HepG2 (cell line): ENCODE data around the gene TULP4. TPM values are rescaled to one million over a fixed set of nuclear protein-coding genes. Genes with fewer than 3 reads are reported as not detected.

Source experiments
- BCL3 ChIP-seq: sonication (generic); formaldehyde crosslinking; IDR thresholded peaks from 2 replicates; pipeline ENCODE4 v1.5.1; 2020; ENCODE audit warnings: mild to moderate bottlenecking, missing genetic modification reagents, moderate library complexity
- EZH2 ChIP-seq: conservative IDR thresholded peaks from 2 replicates; pipeline ENCODE4 v1.6.1; 2012; ENCODE audit warnings: mild to moderate bottlenecking, low read depth, low read length, moderate library complexity
- GATA4 ChIP-seq: sonication (generic); IDR thresholded peaks from 2 replicates; pipeline ENCODE4 v1.6.1; 2016; ENCODE audit warnings: antibody characterized with exemption, low read depth, borderline replicate concordance
- IKZF5 ChIP-seq: IDR thresholded peaks from 2 replicates; pipeline ENCODE4 v1.6.1; 2018; ENCODE audit warnings: missing genetic modification reagents, mild to moderate bottlenecking, missing compliant biosample characterization
- MEF2D ChIP-seq: sonication (generic); formaldehyde crosslinking; IDR thresholded peaks from 2 replicates; pipeline ENCODE4 v1.5.1; 2020; ENCODE audit warnings: mild to moderate bottlenecking, missing genetic modification reagents
- NCOA1 ChIP-seq: sonication (generic); formaldehyde crosslinking; IDR thresholded peaks from 2 replicates; pipeline ENCODE4 v1.9.0; 2021; ENCODE audit warnings: missing genetic modification reagents
- NFE2 ChIP-seq: sonication (generic); formaldehyde crosslinking; IDR thresholded peaks from 2 replicates; pipeline ENCODE4 v1.4.0; 2020; ENCODE audit warnings: missing genetic modification reagents
- PBX3 ChIP-seq: sonication (generic); formaldehyde crosslinking; IDR thresholded peaks from 2 replicates; pipeline ENCODE4 v1.8.1; 2023; ENCODE audit warnings: missing genetic modification reagents, inconsistent platforms, borderline replicate concordance
- POLR2AphosphoS2 ChIP-seq: IDR thresholded peaks from 2 replicates; pipeline ENCODE4 v1.6.1; 2011; ENCODE audit warnings: low read depth, low read length, improper control_type of control experiment
- PRDM4 ChIP-seq: sonication (generic); formaldehyde crosslinking; IDR thresholded peaks from 2 replicates; pipeline ENCODE4 v1.9.0; 2021; ENCODE audit warnings: missing genetic modification reagents, borderline replicate concordance
- RBAK ChIP-seq: sonication (generic); formaldehyde crosslinking; IDR thresholded peaks from 2 replicates; pipeline ENCODE4 v1.5.1; 2020; ENCODE audit warnings: mild to moderate bottlenecking, missing genetic modification reagents
- RXRB ChIP-seq: IDR thresholded peaks from 2 replicates; pipeline ENCODE4 v1.6.1; 2016; ENCODE audit warnings: borderline replicate concordance, missing genetic modification reagents, missing compliant biosample characterization
- THYN1 ChIP-seq: sonication (generic); formaldehyde crosslinking; IDR thresholded peaks from 2 replicates; pipeline ENCODE4 v1.8.1; 2023; ENCODE audit warnings: low read depth, mild to moderate bottlenecking, moderate library complexity, missing genetic modification reagents, borderline replicate concordance
- ZFP90 ChIP-seq: sonication (generic); formaldehyde crosslinking; IDR thresholded peaks from 2 replicates; pipeline ENCODE4 v1.8.0; 2022; ENCODE audit warnings: missing genetic modification reagents, mild to moderate bottlenecking, inconsistent platforms, borderline replicate concordance
- ZFP91 ChIP-seq: sonication (generic); formaldehyde crosslinking; IDR thresholded peaks from 2 replicates; pipeline ENCODE4 v1.9.0; 2022; ENCODE audit warnings: missing genetic modification reagents, mild to moderate bottlenecking, borderline replicate concordance
- ZIK1 ChIP-seq: sonication (generic); formaldehyde crosslinking; IDR thresholded peaks from 2 replicates; pipeline ENCODE4 v1.5.0; 2020; ENCODE audit warnings: mild to moderate bottlenecking, low read depth, missing genetic modification reagents, borderline replicate concordance
- ZMYM2 ChIP-seq: sonication (generic); formaldehyde crosslinking; IDR thresholded peaks from 2 replicates; pipeline ENCODE4 v1.8.0; 2022; ENCODE audit warnings: mild to moderate bottlenecking, missing genetic modification reagents
- ZNF232 ChIP-seq: sonication (generic); formaldehyde crosslinking; IDR thresholded peaks from 2 replicates; pipeline ENCODE4 v1.4.0; 2020; ENCODE audit warnings: missing genetic modification reagents, borderline replicate concordance
- ZNF446 ChIP-seq: sonication (generic); formaldehyde crosslinking; IDR thresholded peaks from 2 replicates; pipeline ENCODE4 v1.5.0; 2020; ENCODE audit warnings: mild to moderate bottlenecking, missing genetic modification reagents
- ZNF496 ChIP-seq: sonication (generic); formaldehyde crosslinking; IDR thresholded peaks from 2 replicates; pipeline ENCODE4 v1.8.1; 2023; ENCODE audit warnings: mild to moderate bottlenecking, moderate library complexity, missing genetic modification reagents; ENCODE audit not compliant: insufficient replicate concordance
- polyA plus RNA-seq, 8 experiments: library from polyadenylated mRNA; depleted of rRNA in 3 of 8; stranded (reverse) in 7 of 8; unstranded in 1 of 8; fragments of >200 nt; fragmentation: Illumina TruSeq in 4 of 8; extraction: Trizol in 4 of 8; gene quantifications; 2 replicates each; pipeline versions ENCODE4 v1.2.1 to v1.2.3, GENCODE V29; 2011 to 2016; ENCODE audit warnings: low read depth in 4 of 8, missing spikeins in 1 of 8, mixed read lengths in 1 of 8; ENCODE audit not compliant: insufficient read depth in 1 of 8
- total RNA-seq, 5 experiments: library from RNA; depleted of rRNA; stranded (reverse); fragments of >200 nt; fragmentation: Illumina TruSeq; extraction: Trizol; gene quantifications; 2 replicates each; pipeline ENCODE4 v1.2.3, GENCODE V29; 2016; ENCODE audit warnings: low read depth in 1 of 5

Gene TULP4
- total and polyA plus RNA-seq, 2 of the 13 experiments (the other 11 are each of a cell fraction or from before 2014, with no cell fraction given), result 21.1 to 122 TPM

- TF ChIP-seq PRDM4 (CRISPR knock-in tag) (0 out of 2 replicates have a peak, but pooled peaks have one; percentile 68), PBX3 (CRISPR knock-in tag) (no peak), MEF2D (CRISPR knock-in tag) (0 out of 2 replicates have a peak, but pooled peaks have one; percentile 16), RBAK (CRISPR knock-in tag) (no peak), POLR2AphosphoS2 (no peak), GATA4 (no peak), RXRB (peak; percentile 49; the same call in 1 of the 2 replicates), ZNF496 (CRISPR knock-in tag) (no peak), ZFP90 (CRISPR knock-in tag) (no peak), ZIK1 (CRISPR knock-in tag) (peak; percentile 92; the same call in 1 of the 2 replicates), ZNF446 (CRISPR knock-in tag) (peak; percentile 93; the same call in 1 of the 2 replicates), NFE2 (no peak), EZH2 (no peak), ZFP91 (CRISPR knock-in tag) (peak; percentile 58), ZNF232 (CRISPR knock-in tag) (no peak; the same call in 1 of the 2 replicates), BCL3 (CRISPR knock-in tag) (peak; percentile 81; the same call in 1 of the 2 replicates), IKZF5 (CRISPR knock-in tag) (peak; percentile 24), THYN1 (no peak), ZMYM2 (CRISPR knock-in tag) (no peak), NCOA1 (CRISPR knock-in tag) (no peak; the same call in 1 of the 2 replicates)
Measured at GRCh38 chr6:158559895-158560835, 247.9 kb downstream of the TULP4 start, which contains the start of gene TMEM181 (continued).
